IgD-negative memory B cell (primary cell): ENCODE measurements around the gene PRSS27. TPM values are rescaled to one million over a fixed set of nuclear protein-coding genes. Genes with fewer than 3 reads are reported as not detected.
"Not testable (repeated sequence)": the region's sequence is repeated elsewhere in the genome, so short reads cannot be mapped to it uniquely, and the experiment has no call there.

ENCODE experiments used
- H3K27ac Mint-ChIP-seq, 3 donors: one replicate each; pipeline ENCODE4 v1.8.0; 2020 to 2022; ENCODE audit warnings: mild to moderate bottlenecking in 3 of 3, mixed read lengths in 3 of 3, moderate library complexity in 1 of 3
- H3K27me3 Mint-ChIP-seq: one replicate; pipeline ENCODE4 v1.8.0; 2021; ENCODE audit warnings: mixed read lengths
- H3K36me3 Mint-ChIP-seq: one replicate; pipeline ENCODE4 v1.8.0; 2020; ENCODE audit warnings: mild to moderate bottlenecking, mixed read lengths
- H3K4me1 Mint-ChIP-seq, 3 donors: one replicate each; pipeline ENCODE4 v1.8.0; 2020 to 2022; ENCODE audit warnings: mixed read lengths in 3 of 3, mild to moderate bottlenecking in 1 of 3
- H3K4me3 Mint-ChIP-seq, 4 donors: one replicate each; pipeline ENCODE4 v1.8.0; 2020 to 2022; ENCODE audit warnings: mild to moderate bottlenecking in 4 of 4, mixed read lengths in 4 of 4, moderate library complexity in 3 of 4
- H3K9me3 Mint-ChIP-seq, 3 donors: one replicate each; pipeline ENCODE4 v1.8.0; 2020 to 2021; ENCODE audit warnings: mixed read lengths in 3 of 3, mild to moderate bottlenecking in 1 of 3
- polyA plus RNA-seq: library from polyadenylated mRNA; unstranded; fragments of 300-500 nt; fragmentation: Illumina TruSeq; gene quantifications from one replicate; pipeline ENCODE4 v1.2.3, GENCODE V29; 2021

The PRSS27 gene
- polyA plus RNA-seq, 1 donor from 2014 or later: not detected

DNA sequence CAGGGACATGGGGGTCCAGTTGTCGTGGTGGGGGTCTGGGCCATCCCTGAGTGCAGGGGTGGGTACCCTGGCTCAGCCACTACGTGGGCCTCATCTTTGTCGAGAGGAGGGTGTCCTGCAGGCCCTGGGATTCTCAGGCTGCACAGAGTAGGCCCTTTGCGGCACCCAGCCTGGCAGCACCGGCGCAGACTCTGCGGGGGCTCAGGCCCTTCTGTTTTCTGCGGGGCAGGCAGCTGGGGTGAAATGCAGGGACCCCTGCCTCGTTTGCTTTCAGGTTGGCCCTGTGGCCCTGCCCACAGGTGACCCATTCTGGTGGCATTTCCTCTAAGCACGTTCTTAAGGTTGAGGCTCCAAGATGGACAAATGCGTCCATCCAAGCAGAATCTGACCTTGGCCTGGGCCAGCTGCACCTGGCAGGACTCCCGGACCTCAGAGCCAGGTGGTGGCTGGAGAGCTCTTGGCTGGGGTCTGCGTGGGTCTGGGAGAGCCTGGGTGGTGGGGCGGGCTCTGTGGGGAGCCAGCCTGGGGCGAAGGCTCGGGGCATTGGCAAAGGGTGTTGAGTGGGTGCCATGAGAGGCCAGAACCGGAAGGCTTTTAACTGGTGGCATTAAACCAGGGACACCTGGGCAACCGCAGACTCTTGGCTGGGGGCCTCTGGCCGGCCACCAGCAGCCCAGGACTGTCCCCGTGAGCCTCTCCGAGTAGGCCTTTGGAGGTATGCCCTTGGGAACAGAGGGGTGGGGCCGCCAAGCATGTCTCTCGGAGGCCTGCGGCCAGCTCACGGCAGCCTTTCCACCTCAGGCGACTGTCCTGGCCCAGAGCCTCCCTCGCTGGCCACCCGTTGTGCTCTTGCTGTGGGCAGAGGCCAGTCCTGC is 16.9 kb downstream of the PRSS27 start:
- H3K4me1 Mint-ChIP-seq: no peaks in the 10 kb centered on the region
- no peaks in the 10 kb centered on the region for H3K27me3 Mint-ChIP-seq
- no peaks in the 10 kb centered on the region for H3K36me3 Mint-ChIP-seq
- H3K9me3 Mint-ChIP-seq: no peaks in the 10 kb centered on the region
- H3K4me3 Mint-ChIP-seq: peak overlapping the region in 1 of 4 donors; percentile 32
- H3K27ac Mint-ChIP-seq: no peak overlapping the region

DNA sequence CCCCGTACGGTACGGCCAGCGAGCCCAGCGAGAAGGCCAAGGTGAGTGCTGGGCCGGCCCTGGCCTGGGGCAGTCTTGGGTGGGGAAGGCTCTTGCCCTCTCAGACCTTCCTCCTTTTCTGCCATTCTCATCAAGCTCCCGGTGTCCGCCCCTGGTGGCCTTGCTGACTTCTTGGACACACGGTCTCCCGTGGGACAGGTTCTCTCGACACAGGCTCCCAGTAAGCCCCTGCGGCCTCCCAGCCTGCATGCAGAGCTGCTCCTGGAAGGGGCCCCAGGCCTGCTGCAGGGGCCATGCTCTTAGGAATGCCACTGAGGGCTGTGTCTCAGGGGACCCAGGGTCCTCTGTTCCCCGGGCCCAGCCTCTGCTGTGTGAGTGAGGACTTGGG is 17.6 kb downstream of the PRSS27 start:
- Mint-ChIP-seq H3K27ac (no peak overlapping the region), H3K36me3 (no peaks in the 10 kb centered on the region), H3K4me3 (no peak overlapping the region), H3K4me1 (no peaks in the 10 kb centered on the region), H3K27me3 (no peaks in the 10 kb centered on the region), H3K9me3 (no peaks in the 10 kb centered on the region)

DNA sequence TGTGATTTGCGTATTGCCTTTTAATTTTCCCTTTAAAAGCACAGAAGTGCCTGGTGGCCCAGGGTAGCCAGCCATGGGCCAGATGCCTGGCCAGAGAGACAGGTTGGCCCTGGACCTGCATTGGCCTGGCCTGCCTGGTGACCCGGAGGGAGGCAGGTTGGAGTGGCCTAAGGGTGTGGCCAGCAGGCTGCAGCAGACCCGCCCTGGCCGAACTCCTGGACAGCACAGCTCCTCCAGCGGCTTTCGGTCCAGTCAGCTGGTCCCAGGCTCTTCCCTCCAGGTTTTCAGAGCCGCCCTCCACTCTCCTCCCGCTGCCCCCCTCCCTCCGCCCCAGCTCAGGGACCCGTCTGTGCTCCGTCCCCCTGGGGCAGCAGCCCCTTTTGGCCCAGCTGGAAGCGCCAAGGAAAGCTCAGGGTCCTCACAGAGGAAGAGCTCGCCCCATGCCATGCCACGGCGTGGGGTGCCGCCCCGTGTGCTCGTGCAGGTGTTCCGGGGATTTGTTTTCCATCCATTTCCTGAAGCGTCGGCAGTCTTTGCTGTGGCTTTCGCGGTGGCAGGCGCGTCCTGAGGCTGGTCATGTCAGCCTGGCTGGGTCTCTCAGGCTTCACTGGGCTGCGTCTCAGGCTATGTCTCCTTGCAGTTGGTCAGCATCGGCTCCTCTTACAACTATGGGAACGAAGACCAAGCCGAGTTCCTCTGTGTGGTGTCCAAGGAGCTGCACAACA is 18.1 kb downstream of the PRSS27 start:
- H3K9me3 Mint-ChIP-seq: no peaks in the 10 kb centered on the region
- no peaks in the 10 kb centered on the region for H3K4me1 Mint-ChIP-seq
- H3K36me3 Mint-ChIP-seq: no peaks in the 10 kb centered on the region
- no peak overlapping the region for H3K27ac Mint-ChIP-seq
- no peak overlapping the region for H3K4me3 Mint-ChIP-seq
- no peaks in the 10 kb centered on the region for H3K27me3 Mint-ChIP-seq

DNA sequence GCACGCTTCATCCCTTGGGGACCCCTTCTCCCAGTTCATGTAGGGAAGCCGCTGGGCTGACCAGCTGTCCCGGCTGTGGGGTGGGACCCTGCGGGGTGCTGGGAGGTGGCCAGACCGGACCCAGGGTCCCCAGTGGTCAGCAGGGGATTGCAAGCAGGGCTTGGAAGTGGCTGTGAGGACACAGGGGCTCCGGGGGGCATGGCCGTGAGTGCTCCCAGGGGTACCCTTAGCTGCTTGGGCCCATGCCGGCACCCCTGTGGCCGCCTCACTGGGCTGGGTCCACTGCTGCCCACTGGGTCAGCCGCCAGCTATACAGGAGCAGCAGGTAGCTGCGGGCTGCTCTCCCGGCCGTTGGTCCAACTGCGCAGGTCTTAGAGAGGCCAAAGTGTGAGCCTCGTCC is 18.8 kb downstream of the PRSS27 start:
- H3K27ac Mint-ChIP-seq: no peak overlapping the region
- no peaks in the 10 kb centered on the region for H3K4me1 Mint-ChIP-seq
- no peak overlapping the region for H3K4me3 Mint-ChIP-seq
- no peaks in the 10 kb centered on the region for H3K36me3 Mint-ChIP-seq
- no peaks in the 10 kb centered on the region for H3K27me3 Mint-ChIP-seq
- H3K9me3 Mint-ChIP-seq: no peaks in the 10 kb centered on the region

DNA sequence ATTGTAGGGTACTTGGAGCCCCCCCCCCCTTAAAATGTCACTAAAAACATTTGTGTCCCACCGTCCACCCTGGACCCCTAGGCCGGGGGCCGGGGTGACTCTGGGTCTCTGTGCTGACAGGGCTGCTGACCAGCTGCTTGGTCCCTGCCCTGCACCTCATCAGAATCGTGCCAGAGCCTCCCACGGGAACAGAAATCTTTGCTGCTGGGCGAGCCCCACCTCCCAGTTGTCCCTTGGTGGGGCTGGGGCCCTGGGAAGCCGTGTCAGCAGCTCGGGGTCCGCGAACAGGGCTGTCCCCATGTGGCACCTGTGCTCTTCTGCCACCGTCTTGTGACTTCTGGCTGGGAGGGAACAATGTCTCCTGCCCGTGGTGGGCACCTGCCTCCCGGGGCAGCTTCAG is 19.2 kb downstream of the PRSS27 start:
- Mint-ChIP-seq H3K36me3 (no peaks in the 10 kb centered on the region), H3K4me1 (no peaks in the 10 kb centered on the region), H3K4me3 (no peak overlapping the region)

DNA sequence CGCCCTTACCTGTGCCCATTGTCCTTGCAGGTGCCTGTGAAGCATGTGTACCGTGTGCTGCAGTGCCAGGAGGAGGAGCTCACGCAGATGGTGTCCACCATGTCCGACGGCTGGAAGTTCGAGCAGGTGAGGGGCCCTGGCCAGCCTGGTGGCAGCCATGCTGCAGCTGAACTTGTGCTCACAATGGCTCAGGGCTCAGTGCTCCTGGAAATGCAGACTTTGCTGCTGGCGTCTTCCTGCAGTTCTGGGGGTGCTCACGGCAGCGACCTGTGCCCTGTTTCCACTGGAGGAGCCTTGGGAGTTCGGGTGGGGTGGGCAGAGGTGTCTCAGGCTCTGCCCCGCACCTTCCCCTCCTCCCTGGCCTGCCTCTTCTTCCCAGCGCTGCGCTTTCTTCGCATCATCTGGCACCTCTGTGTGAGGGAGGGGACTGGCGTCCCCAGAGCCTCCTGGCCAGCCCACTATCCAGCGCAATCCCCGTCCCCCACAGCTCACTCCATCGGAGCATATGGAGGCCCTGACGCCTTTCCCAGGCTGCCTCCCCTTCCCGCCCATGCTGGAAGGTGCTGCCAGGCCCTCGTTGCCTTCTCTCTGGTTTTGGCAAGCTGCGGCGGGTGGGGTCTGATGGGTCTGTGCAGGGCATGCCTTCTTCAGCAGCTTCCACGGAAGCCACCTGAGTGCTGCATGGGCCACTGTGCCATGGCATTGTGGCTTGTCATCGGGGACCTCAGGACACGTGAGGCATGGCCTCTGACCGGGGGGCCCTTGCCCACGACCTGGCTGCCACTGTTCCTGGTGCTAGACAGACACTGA is 20.0 kb downstream of the PRSS27 start:
- Mint-ChIP-seq H3K27ac (no peak overlapping the region), H3K27me3 (no peaks in the 10 kb centered on the region), H3K4me3 (peak overlapping the region in 1 of 4 donors; percentile 17), H3K4me1 (no peaks in the 10 kb centered on the region), H3K36me3 (no peaks in the 10 kb centered on the region), H3K9me3 (no peaks in the 10 kb centered on the region)

More for the DNA sequence above, 19.2 kb downstream of the PRSS27 start:
- H3K27ac Mint-ChIP-seq: no peak overlapping the region
- H3K9me3 Mint-ChIP-seq: no peaks in the 10 kb centered on the region
- no peaks in the 10 kb centered on the region for H3K27me3 Mint-ChIP-seq

DNA sequence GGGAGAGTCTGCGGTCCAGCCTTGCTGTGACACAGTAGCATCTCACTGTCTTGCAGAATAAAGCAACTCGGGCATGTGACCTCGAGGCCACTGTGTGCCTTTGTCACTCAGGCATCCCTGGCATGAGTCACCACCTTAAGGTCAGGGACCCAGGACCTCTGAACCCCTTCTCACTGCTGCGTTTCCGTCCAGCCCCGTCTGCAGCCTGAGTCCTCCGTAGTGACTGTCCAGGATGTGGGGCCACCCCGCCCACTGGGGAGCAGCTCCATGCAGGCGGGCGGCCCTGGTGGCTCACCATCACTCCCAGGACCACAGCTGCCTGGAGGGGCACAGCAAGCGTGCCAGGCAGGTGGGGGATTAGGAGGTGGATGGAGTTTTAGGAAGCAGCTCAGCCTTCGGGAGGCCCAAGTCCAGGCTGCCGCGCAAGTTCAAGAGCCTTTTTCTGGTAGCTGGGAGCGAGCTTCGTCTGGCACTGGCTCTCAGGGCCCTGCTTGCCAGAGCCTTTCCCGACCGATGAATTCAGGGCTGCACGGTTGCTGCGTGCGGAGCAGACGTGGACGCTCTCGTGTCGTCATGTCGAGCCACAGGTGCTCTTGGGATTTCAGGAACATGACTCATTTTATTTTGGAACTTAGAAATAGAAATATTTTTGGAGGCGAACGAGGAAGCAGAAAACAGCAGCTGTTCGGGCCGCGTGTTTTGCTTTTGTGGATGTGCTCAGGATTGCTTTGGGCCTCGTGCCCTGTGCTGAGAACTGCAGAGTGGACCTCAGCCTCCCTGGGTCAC is 20.9 kb downstream of the PRSS27 start:
- Mint-ChIP-seq H3K27me3 (no peaks in the 10 kb centered on the region), H3K4me1 (no peaks in the 10 kb centered on the region), H3K36me3 (no peaks in the 10 kb centered on the region), H3K4me3 (no peak overlapping the region), H3K9me3 (no peaks in the 10 kb centered on the region), H3K27ac (no peak overlapping the region)

DNA sequence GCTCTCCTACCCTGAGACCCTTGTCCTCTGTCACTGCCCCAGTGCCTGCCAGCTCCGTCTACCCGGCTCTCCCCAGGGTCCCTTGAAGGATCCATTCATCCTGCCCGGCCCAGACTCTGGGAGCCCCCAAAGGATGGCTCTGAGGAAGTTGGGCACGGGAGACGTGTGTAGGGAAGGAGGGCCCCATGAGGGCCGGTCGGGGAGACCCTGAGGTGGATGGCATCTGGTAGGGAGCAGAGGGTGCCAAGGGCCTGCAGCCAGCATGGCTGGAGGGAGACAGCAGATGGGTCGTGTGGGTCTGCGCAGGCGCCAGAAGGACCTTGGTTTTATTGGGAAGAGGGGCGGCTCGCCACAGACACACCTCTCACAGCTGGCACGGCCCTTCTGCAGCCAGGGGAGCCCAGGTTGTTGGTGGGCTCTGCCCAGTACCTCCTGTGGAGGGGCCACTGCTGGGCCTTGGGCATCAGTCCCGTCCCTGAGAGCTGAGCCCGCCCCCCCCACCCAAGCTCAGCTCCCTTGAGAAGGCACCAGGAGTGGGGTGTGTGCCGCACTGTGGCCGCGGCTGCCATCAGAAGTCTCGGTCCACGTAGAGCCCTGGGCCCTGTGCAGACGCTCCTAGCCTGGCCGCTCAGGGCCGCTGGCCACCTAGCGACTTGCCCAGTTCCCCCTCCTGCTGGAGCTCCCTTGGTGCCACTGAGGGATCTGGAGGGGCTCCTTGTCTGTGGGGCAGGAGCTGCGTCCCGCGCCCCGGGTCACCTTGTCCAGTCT is 21.7 kb downstream of the PRSS27 start:
- no peaks in the 10 kb centered on the region for H3K9me3 Mint-ChIP-seq
- H3K27me3 Mint-ChIP-seq: no peaks in the 10 kb centered on the region
- no peaks in the 10 kb centered on the region for H3K36me3 Mint-ChIP-seq
- H3K27ac Mint-ChIP-seq: no peak overlapping the region
- peaks cover 0 to 2% (median 1%) of the 10 kb centered on the region in 3 donors for H3K4me1 Mint-ChIP-seq
- H3K4me3 Mint-ChIP-seq: no peak overlapping the region

DNA sequence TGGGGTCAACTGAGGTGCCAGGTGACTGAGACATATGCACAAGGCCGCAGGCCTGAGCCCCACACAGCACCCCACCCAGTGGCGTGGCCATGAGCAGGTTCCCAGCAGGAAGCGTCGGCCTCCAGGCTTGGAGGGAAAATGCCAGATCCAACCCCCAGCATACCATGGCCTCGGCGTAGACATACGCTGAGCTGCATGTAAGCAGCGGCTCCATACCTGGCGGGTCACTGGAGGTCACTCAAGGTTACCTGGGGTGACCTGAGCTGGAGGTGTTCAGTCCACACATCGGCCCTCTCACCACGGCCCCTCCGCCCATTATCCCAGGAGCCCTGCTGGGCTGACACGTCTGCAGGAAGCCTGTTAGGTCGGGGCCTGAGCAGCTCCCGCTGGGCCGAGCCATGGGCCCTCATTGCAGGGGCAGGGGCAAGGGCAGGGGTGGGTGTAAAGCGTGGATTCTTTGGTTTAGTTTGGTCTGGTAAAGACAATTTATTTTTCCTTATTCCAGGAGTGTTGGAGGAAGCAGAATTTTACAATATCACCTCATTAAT is 22.5 kb downstream of the PRSS27 start:
- H3K4me1 Mint-ChIP-seq: peaks cover 0 to 2% (median 1%) of the 10 kb centered on the region in 3 donors

DNA sequence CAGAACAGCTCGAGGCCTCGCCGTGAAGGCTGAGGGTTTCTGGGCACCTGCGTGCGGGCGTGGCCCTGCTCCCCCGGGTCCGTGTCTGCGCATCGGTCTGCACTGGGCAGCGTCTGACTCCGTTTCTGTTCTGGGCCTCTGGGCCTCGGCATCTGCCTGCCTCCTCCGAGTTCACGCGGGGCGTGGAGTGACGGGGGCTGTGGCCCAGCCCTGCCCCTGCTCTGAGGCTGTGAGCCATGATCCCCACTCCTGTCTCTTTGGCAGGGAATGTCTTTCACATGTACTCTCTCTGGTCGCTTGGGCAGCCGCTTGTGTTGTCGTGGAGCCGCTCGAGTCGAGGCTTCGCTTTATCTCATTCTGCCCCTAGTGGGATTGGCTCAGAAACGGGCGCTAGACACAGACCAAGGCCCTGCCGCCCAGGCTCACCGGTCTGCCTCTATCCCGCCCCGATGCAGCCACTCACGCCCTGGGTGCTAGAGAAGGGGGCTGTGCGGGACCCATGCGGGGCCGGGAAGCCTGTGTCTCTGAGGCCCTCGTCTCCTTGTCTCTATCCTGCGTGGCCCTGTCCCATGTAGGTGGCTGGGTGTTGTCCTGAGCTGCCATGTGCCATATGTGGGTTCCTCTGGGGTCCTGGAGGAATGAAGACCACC is 23.3 kb downstream of the PRSS27 start:
- H3K4me3 Mint-ChIP-seq, H3K27me3 Mint-ChIP-seq, H3K27ac Mint-ChIP-seq, H3K9me3 Mint-ChIP-seq, H3K36me3 Mint-ChIP-seq, H3K4me1 Mint-ChIP-seq: not testable (repeated sequence)

More for the DNA sequence above, 22.5 kb downstream of the PRSS27 start:
- no peaks in the 10 kb centered on the region for H3K27me3 Mint-ChIP-seq
- no peak overlapping the region for H3K4me3 Mint-ChIP-seq
- H3K9me3 Mint-ChIP-seq: no peaks in the 10 kb centered on the region
- no peaks in the 10 kb centered on the region for H3K36me3 Mint-ChIP-seq
- H3K27ac Mint-ChIP-seq: no peak overlapping the region

DNA sequence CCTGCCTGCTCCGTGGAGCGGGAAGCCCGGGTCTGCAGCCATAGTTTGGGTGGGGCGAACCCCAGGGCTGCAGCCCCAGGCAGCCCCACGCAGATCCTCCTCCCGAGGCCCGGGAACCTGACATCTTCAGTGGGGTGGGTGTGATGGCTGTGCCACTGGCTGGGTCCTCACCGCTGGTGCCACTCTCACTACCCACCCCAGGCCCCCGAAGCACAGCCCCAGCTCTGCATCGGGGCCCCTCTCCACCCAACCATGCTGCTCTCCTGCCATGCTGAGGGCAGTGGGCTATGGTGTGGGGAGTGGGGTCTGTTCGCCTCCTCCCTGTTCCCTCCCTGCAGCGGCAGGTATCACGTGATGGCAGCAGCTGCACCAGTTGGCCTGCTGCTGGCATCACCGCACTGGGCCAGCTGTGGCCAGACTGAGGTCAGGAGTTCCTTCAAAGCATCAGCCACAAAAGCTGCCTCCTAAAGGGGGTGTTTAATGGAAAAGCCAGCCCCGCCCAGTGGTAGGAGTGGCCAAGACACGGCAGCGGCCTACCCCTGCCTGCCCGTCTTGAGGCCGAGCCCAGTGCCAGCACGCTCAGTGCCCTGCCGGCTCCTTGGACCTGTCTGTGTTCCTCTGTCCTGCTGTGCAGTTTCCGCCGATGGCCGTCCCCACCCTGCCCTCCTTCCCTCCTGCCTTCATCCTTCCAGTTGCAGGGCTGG is 26.9 kb downstream of the PRSS27 start:
- H3K36me3 Mint-ChIP-seq: no peaks in the 10 kb centered on the region
- peak overlapping the region in 1 of 4 donors; percentile 30 for H3K4me3 Mint-ChIP-seq
- H3K27me3 Mint-ChIP-seq: no peaks in the 10 kb centered on the region
- H3K4me1 Mint-ChIP-seq: peaks cover 0 to 8% (median 2%) of the 10 kb centered on the region in 3 donors
- H3K27ac Mint-ChIP-seq: no peak overlapping the region
- H3K9me3 Mint-ChIP-seq: no peaks in the 10 kb centered on the region

DNA sequence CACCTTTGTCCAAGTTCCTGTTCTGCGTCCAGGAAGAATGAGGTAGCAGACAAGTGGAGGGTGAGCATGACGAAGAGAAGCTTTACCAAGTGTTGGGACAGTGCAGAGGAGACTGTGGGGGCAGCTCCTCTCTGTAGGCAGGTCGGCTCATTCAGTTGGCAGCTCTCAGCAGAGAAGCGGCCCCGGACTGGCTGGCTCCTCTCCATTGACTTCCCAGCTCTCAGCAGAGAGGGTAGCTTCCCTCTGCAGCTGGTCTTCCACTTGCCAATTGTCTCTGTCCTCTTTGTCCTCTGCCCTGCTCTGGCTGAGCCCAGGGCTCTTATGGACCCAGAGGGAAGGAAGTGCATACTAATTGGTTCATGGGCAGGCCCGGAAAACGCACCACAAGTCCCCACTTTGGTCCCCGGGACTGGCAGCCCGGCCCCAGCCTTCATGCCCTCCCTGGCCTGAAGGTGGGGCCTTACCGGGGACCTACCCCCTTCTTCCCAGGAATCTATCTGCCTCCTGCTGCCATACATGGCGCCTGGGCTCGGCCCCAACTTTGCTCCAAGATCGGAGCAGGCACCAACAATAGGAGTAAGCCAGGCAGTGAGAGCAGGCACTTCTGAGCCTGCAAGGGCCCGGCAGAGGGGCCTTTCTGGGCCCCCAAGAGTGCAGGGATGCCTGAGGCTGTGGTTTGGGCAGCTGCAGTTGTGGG is 27.6 kb downstream of the PRSS27 start:
- no peaks in the 10 kb centered on the region for H3K36me3 Mint-ChIP-seq
- H3K4me1 Mint-ChIP-seq: peaks cover 2 to 12% (median 6%) of the 10 kb centered on the region in 3 donors
- H3K27ac Mint-ChIP-seq: no peak overlapping the region
- no peaks in the 10 kb centered on the region for H3K9me3 Mint-ChIP-seq
- no peak overlapping the region for H3K4me3 Mint-ChIP-seq
- no peaks in the 10 kb centered on the region for H3K27me3 Mint-ChIP-seq
